ENCODE data around the gene PARP1.
"Not testable (repeated sequence)": the region's sequence is repeated elsewhere in the genome, so short reads cannot be mapped to it uniquely, and the experiment has no call there.

PARP1 gene

DNA sequence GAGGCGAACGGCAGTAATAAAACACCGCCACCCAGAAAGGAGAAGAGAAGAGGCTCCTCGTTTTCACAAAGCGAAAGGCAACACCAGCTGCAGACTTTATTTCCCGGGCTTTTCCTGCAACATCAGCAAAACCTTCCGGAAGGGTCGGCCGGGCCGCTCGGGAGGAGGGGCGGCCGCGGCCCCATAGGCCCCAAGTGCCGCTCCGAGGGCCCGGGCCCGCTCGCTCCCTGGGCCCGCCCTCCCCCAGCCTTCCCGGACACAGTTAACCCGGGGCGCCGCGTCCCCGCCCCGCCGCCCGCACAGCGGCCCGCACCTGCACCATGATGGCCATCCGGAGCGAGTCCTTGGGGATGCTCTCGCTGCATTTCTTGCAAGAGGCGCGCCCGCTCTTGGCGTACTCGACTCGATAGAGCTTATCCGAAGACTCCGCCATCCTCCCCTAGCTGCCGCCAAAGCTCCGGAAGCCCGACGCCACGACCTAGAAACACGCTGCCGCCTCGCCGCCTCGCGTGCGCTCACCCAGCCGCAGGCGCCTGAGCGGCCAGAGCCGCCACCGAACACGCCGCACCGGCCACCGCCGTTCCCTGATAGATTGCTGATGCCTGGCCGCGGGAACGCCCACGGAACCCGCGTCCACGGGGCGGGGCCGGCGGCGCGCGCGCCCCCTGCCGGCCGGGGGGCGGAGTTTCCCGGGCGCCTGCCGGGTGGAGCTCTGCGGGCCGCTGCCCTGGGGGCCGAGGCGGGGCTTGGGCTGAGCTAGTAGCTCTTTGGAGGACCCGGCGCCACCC, at the start of gene PARP1:
Gene PARP1, minus strand, starts transcription at position 597 of the 788 bp plus-strand sequence. Its CDS starts 164 bp downstream, at position 433.
- peak; percentile 81 for DNase-seq (ENCODE audit: low read depth)

DNA sequence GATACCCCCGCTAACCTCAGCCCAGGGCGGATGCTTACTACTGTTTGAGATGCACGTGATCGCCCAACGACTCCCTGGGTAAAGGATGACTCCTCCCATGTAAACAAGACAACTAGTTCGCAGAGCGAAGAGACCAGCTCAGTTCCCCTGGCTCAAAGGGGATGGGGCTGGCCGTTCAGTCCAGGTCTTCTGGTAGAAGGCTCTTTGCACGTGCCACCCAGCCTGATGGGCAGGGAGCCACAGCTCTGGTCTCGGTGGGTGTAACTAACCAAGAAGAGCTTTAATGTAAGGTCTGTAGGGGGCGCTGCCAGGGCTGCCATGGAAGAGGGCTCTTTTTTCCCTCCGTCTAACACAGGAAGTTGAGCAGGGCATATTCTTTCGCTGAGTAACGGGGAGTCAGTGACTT, 49.4 kb upstream of the PARP1 start:
- no peak for DNase-seq (ENCODE audit: low read depth)

DNA sequence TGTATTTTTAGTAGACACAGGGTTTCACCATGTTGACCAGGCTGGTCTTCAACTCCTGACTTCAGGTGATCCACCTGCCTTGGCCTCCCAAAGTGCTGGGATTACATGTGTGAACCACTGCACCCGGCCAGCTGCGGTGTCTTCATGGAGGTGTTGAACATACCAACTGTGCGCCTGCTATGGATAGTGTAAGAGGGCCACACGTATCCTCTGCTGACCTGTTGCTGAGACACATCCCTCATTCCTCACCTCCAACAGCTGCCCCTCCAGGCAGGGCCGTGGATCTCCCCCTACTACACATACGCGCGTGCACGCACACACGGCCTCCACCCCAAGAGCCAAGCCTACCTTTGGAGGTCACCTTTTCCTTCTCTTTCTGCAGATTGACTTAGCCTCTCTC, 48.0 kb upstream of the PARP1 start:
- no peak for DNase-seq (ENCODE audit: low read depth)

DNA sequence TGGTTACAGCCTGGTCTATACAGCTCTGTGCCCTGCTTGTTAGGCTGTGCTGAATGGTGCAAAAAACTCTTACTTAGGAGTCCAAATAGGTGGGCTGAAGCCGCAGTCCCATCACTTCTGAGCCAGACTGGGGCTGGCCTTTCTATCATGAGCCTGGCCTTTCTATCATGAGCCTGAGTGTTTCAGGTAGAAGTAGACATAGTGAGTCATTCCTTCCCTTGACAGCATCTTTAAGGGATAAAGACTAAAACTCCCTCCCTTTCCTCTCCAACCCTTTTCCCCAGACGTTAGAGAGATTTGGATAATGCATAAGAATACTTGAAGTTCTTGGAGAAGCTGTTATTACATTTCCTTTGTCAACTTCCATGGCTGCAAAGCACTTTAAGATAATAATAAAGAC, 46.5 kb upstream of the PARP1 start:
- DNase-seq (ENCODE audit: low read depth), result no peak

- no peak for DNase-seq (ENCODE audit: low read depth)
These were observed 45.3 kb upstream of the PARP1 start for GRCh38 chr1:226453015-226453704.

- no peak for DNase-seq (ENCODE audit: low read depth)
These were observed 42.8 kb upstream of the PARP1 start for GRCh38 chr1:226450688-226451087.

DNA sequence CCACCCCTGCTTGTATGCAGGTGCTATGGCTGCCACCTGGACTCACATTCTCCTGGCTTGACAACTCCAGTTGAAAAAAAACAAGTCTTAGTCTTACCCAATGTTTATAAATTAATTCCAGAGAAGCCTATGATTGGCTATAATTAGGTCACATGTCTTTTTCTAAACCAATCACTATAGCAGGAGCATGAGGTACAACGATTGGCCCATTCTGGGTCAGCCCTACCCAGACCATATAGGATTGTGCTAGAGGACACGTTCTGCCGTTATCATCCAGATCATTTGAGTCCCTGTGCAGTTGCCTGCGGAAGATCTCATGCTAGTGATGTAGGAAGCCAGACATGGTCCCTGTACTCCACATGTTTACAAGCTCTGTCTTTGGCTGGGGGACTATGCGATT, 41.9 kb upstream of the PARP1 start:
- DNase-seq (ENCODE audit: low read depth), result no peak

GRCh38 chr1:226447932-226448665, 40.2 kb upstream of the PARP1 start:
- no peak for DNase-seq (ENCODE audit: low read depth)

DNA sequence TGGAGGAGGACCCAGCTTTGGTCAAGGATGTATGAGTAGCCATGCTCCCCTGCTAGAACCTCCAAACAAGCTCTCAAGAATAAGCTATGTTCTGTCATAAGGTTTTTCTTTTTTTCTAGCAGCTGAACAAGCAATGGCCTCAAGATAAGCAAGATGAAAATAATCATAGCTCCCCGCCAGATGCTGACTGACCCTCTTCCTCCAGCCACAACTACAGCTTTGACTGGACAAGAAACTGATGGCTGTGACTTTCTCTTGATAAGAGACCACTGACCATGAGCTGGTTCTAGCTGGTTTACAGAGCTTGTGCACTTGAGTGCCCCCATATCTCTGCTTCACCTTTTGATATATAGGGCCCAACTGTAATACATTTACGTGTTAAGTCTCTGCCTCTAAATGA, 38.2 kb upstream of the PARP1 start:
- no peak for DNase-seq (ENCODE audit: low read depth)

GRCh38 chr1:226444901-226445300, 37.0 kb upstream of the PARP1 start:
- DNase-seq (ENCODE audit: low read depth), result peak; percentile 18

- DNase-seq (ENCODE audit: low read depth), result no peak
These were observed 35.5 kb upstream of the PARP1 start for GRCh38 chr1:226443439-226443838.

- DNase-seq (ENCODE audit: low read depth), result no peak
These were observed 35.1 kb upstream of the PARP1 start for GRCh38 chr1:226443033-226443432.

GRCh38 chr1:226441629-226442028, 33.7 kb upstream of the PARP1 start:
- DNase-seq (ENCODE audit: low read depth), result no peak

DNA sequence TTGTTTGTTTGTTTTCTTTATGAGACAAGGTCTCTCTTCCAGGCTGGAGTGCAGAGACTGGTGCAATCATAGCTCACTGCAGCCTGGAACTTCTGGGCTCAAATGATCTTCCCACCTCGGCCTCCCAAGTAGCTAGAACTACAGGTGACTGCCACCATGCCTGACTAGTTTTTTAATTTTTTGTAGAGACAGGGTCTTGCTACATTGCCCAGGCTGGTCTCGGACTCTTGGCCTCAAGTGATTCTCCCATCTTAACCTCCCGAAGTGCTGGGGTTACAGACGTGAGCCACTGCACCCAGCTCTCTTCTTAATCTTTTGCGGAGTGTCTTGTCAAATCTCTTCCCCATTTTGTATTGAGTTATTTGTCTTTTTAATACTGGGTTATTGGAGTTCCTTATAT, 32.6 kb upstream of the PARP1 start:
- no peak for DNase-seq (ENCODE audit: low read depth)

GRCh38 chr1:226438007-226438406, 30.1 kb upstream of the PARP1 start:
- DNase-seq (ENCODE audit: low read depth), result no peak

DNA sequence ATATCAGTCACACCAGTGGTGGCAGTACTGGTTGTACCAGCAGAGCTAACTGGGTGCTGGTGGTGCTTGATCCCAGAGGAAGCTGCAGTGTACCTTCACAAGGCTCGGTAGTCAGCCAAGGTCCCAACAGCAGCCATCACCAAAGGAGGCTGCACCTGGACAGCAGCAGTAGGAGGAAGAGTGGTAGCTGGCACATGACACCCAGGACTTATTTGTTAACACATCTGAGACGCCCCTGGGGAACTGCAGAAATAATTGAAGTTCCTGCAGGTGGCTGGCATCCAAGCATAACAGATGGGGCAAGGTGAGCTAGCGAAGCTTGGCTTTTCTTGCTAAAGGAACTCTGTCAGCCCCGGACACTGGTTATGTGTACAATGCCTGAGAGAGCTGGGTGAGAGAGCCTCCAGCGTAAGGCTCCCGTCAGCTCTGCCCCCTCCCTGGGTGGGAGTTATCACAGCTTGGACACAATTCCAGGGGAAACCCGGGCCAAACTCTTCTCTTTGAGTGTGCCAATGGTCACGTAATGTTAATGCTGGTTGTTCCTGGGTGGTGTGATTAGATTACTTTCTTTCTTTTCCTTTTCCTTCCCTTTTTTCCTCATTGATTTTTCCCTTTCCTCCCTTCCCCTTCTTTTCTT, 29.1 kb upstream of the PARP1 start:
- DNase-seq (ENCODE audit: low read depth), result no peak

GRCh38 chr1:226436472-226436854, 28.6 kb upstream of the PARP1 start:
- no peak for DNase-seq (ENCODE audit: low read depth)

DNA sequence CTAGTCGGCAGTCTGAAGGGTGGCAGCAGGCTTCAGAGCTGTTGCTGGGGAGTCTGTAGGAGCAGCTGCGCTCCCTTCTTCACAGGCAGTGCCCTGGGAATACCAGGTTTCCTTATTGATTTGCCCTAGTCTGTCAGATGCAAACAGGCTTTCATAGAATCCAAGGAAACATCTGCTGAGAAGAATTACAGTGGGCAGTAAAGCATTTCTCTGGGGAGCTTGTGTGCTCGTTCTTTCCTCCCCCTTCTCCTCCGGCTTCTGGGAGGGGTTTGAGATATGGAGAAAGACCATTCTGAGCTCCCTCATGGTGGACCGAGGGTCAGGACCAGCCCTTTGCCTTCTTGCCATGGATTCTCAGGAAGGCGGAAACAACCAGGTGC, 25.4 kb upstream of the PARP1 start:
- no peak for DNase-seq (ENCODE audit: low read depth)

DNA sequence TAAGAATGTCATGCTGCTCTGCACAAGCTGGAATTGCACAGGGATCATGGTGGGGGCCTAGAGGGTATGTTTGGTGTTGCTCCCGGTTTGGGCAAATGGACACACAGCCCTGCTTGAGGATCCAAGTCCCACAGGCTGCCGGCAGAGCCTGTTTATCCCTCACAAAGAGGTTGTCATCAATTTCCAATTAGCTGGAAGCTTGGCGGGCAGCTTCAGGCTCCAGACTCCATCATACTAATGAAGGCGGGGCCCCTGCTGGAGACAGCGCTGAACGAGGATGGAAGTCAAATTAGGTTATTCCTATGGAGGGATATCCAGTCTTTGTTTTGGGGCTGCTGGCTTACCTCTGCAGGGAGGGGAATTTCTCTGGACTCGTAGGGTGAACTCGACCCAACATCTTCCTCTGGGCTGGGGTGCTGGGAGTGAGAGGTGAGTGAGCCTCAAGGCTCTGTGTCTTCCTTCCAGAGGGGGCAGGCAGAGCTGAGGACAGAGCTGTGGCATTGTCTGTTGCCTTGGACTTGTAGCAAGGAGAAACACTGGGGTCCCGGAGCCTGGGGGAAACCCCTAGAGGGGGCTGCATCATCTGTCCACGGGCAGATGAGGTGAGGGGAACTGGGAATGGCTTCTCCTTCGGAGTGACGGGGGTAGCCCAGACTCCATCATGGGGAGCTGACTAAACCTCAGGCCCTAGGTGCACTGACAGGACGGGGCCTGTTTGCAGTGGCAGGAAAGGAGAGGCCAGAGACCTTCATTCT, 24.9 kb upstream of the PARP1 start:
- no peak for DNase-seq (ENCODE audit: low read depth)

DNA sequence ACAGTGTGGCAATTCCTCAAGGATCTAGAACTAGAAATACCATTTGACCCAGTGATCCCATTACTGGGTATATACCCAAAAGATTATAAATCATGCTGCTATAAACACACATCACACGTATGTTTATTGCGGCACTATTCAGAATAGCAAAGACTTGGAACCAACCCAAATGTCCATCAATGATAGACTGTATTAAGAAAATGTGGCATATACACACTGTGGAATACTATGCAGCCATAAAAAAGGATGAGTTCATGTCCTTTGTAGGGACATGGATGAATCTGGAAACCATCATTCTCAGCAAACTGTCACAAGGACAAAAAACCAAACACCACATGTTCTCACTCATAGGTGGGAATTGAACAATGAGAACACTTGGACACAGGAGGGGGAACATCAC, 24.0 kb upstream of the PARP1 start:
- not testable (repeated sequence) for DNase-seq (ENCODE audit: low read depth)

DNA sequence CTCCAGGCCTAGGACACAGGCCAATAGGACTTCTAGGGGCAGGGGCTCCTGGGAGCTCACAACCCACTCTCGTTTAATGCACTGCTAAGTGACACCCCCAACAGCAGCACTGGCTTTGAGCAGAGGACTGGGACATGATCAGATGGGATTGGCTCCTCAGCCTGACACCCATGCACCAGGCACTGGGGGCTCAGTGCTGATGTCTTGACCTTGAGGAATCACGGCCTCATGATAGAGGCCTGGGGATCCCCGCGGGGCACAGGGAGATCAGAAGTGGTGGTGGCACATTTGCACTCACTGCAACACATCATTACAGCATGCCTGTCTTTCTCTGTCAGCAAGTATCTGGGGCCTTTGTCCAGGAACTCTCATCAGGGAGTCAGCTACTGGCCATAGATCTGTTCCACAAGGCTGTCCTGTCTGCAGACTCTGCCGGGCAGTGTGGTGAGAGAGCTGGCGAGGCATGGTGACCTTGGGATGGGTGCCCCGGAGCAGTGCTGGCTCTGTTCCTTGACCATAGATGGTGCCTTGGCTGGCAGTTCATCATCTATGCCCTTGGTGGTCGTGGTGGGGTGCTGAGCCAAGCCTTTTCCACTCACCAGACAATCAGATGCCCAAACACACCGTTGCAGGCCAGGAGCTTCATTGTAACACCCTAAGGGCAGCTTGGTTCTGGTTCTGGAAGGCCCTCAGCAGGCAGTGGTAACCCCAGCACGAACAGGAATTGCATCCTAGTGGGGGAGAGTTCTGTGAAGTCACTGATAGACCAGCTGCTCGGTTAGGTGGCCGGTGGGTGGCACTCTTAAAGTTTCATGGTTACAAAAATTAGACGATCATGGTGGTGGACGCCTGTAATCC, 22.2 kb upstream of the PARP1 start:
- no peak for DNase-seq (ENCODE audit: low read depth)

Data from stimulated activated CD8-positive, alpha-beta memory T cell treated with anti-CD3 and anti-CD28 coated beads, Interleukin-12 subunit alpha, Interleukin-12 subunit beta, amount 100 ng/mL, for 4 hours (primary cell).